H9 (cell line): Measurements from ENCODE around the gene DYNLRB1. TPM values are rescaled to one million over a fixed set of nuclear protein-coding genes. Genes with fewer than 3 reads are reported as not detected.

Experiments
- DNase-seq: peaks from one replicate; pipeline ENCODE4 v3.0.0-alpha.2; 2017
- H2AFZ ChIP-seq: one replicate; pipeline ENCODE4 v1.6.1; 2013; ENCODE audit warnings: mild to moderate bottlenecking, low read length, control low read depth, moderate library complexity
- H2AK5ac ChIP-seq: 2 replicates; pipeline ENCODE4 v1.6.1; 2013; ENCODE audit warnings: low read length, control low read depth, mixed read lengths; ENCODE audit not compliant: insufficient read length
- H2BK120ac ChIP-seq: one replicate; pipeline ENCODE4 v1.6.1; 2013; ENCODE audit warnings: low read depth, mild to moderate bottlenecking, low read length, control low read depth, inconsistent platforms; ENCODE audit not compliant: poor library complexity, severe bottlenecking
- H2BK12ac ChIP-seq: 2 replicates; pipeline ENCODE4 v1.6.1; 2013; ENCODE audit warnings: low read length, control low read depth, mixed read lengths, low read depth; ENCODE audit not compliant: insufficient read length
- H2BK15ac ChIP-seq: 2 replicates; pipeline ENCODE4 v1.6.1; 2013; ENCODE audit warnings: low read depth, low read length, control low read depth
- H2BK20ac ChIP-seq: one replicate; pipeline ENCODE4 v1.6.1; 2013; ENCODE audit warnings: low read depth, mild to moderate bottlenecking, low read length, control low read depth, inconsistent platforms; ENCODE audit not compliant: poor library complexity, severe bottlenecking
- H2BK5ac ChIP-seq: 2 replicates; pipeline ENCODE4 v1.6.1; 2013; ENCODE audit warnings: low read length, control low read depth, mixed read lengths; ENCODE audit not compliant: insufficient read length
- H3K14ac ChIP-seq: 2 replicates; pipeline ENCODE4 v1.6.1; 2013; ENCODE audit warnings: low read length, control low read depth; ENCODE audit not compliant: insufficient read depth
- H3K18ac ChIP-seq: 2 replicates; pipeline ENCODE4 v1.6.1; 2013; ENCODE audit warnings: low read depth, mild to moderate bottlenecking, mixed read lengths, low read length, control low read depth; ENCODE audit not compliant: insufficient read length
- H3K23ac ChIP-seq: 2 replicates; pipeline ENCODE4 v1.6.1; 2013; ENCODE audit warnings: low read length, control low read depth, mixed read lengths, low read depth; ENCODE audit not compliant: insufficient read length
- H3K23me2 ChIP-seq: 2 replicates; pipeline ENCODE4 v1.6.1; 2013; ENCODE audit warnings: low read depth, mild to moderate bottlenecking, mixed read lengths, low read length, control low read depth; ENCODE audit not compliant: insufficient read length, poor library complexity, severe bottlenecking
- H3K27ac ChIP-seq: 2 replicates; pipeline ENCODE4 v1.5.1; 2013; ENCODE audit warnings: low read length, control low read depth, mixed read lengths, low read depth; ENCODE audit not compliant: insufficient read length
- H3K27me3 ChIP-seq: 2 replicates; pipeline ENCODE4 v1.6.1; 2013; ENCODE audit warnings: low read length, control low read depth, inconsistent platforms; ENCODE audit not compliant: insufficient read depth
- H3K4ac ChIP-seq: 2 replicates; pipeline ENCODE4 v1.6.1; 2013; ENCODE audit warnings: low read depth, mild to moderate bottlenecking, control low read depth, inconsistent platforms, low read length, moderate library complexity
- H3K4me1 ChIP-seq: 2 replicates; pipeline ENCODE4 v1.6.1; 2013; ENCODE audit warnings: low read length, control low read depth, inconsistent platforms; ENCODE audit not compliant: insufficient read depth
- H3K4me2 ChIP-seq: 2 replicates; pipeline ENCODE4 v1.6.1; 2013; ENCODE audit warnings: low read length, control low read depth, mixed read lengths; ENCODE audit not compliant: insufficient read length, insufficient read depth
- H3K56ac ChIP-seq: 2 replicates; pipeline ENCODE4 v1.6.1; 2013; ENCODE audit warnings: low read depth, mild to moderate bottlenecking, mixed read lengths, low read length, control low read depth; ENCODE audit not compliant: insufficient read length
- H3K79me1 ChIP-seq: 2 replicates; pipeline ENCODE4 v1.6.1; 2013; ENCODE audit warnings: low read depth, mild to moderate bottlenecking, moderate library complexity, low read length, control low read depth, inconsistent platforms; ENCODE audit not compliant: insufficient read depth, poor library complexity, severe bottlenecking
- H3K79me2 ChIP-seq: 2 replicates; pipeline ENCODE4 v1.6.1; 2013; ENCODE audit warnings: low read length, control low read depth, inconsistent platforms; ENCODE audit not compliant: insufficient read depth
- H3K9ac ChIP-seq: 2 replicates; pipeline ENCODE4 v1.6.1; 2013; ENCODE audit warnings: low read length, control low read depth, mixed read lengths; ENCODE audit not compliant: insufficient read length; ENCODE audit errors: extremely low read depth
- H3K9me3 ChIP-seq: one replicate; pipeline ENCODE4 v1.6.1; 2013; ENCODE audit warnings: low read depth, low read length, inconsistent platforms; ENCODE audit not compliant: control insufficient read depth
- H3T11ph ChIP-seq: one replicate; pipeline ENCODE4 v1.6.1; 2013; ENCODE audit warnings: mild to moderate bottlenecking, low read length, control low read depth, inconsistent platforms
- H4K20me1 ChIP-seq: one replicate; pipeline ENCODE4 v1.6.1; 2013; ENCODE audit not compliant: control insufficient read depth, insufficient read length, insufficient read depth
- H4K5ac ChIP-seq: 2 replicates; pipeline ENCODE4 v1.6.1; 2013; ENCODE audit warnings: low read depth, mild to moderate bottlenecking, mixed read lengths, low read length, control low read depth; ENCODE audit not compliant: insufficient read length
- H4K8ac ChIP-seq: replicated peaks from 2 replicates; pipeline ENCODE4 v1.6.1; 2013; ENCODE audit warnings: low read length, control low read depth, mixed read lengths, low read depth; ENCODE audit not compliant: insufficient read length
- H4K91ac ChIP-seq: 2 replicates; pipeline ENCODE4 v1.6.1; 2013; ENCODE audit warnings: low read depth, mild to moderate bottlenecking, moderate library complexity, mixed read lengths, low read length, control low read depth; ENCODE audit not compliant: insufficient read length
- H3K27ac Mint-ChIP-seq, 3 experiments: 2 replicates in 2 of 3; 3 replicates in 1 of 3; pipeline ENCODE4 v1.8.0; 2020 to 2021; ENCODE audit warnings: mixed read lengths in 3 of 3, mild to moderate bottlenecking in 1 of 3, moderate library complexity in 1 of 3
- H3K27me3 Mint-ChIP-seq: 2 replicates; pipeline ENCODE4 v1.8.0; 2021; ENCODE audit warnings: low read depth, mild to moderate bottlenecking, moderate library complexity, mixed read lengths
- H3K36me3 Mint-ChIP-seq, 3 experiments: 2 replicates in 2 of 3; 3 replicates in 1 of 3; pipeline ENCODE4 v1.8.0; 2020 to 2021; ENCODE audit warnings: low read depth in 3 of 3, mixed read lengths in 3 of 3; ENCODE audit not compliant: insufficient read depth in 1 of 3
- H3K4me1 Mint-ChIP-seq, 2 experiments: 2 replicates each; pipeline ENCODE4 v1.8.0; 2020; ENCODE audit warnings: mixed read lengths in 2 of 2
- H3K4me3 Mint-ChIP-seq, 2 experiments: 2 replicates in 1 of 2; 3 replicates in 1 of 2; pipeline ENCODE4 v1.8.0; 2020 to 2021; ENCODE audit warnings: mild to moderate bottlenecking in 2 of 2, mixed read lengths in 2 of 2, moderate library complexity in 1 of 2
- H3K9me3 Mint-ChIP-seq, 2 experiments: 2 replicates in 1 of 2; 3 replicates in 1 of 2; pipeline ENCODE4 v1.8.0; 2020; ENCODE audit warnings: mild to moderate bottlenecking in 2 of 2, mixed read lengths in 2 of 2, moderate library complexity in 1 of 2
- WGBS: extraction: QIAGEN DNeasy Blood & Tissue Kit; methylation state at CpG from one replicate; pipeline ENCODE4 v1.1.7; 2013; ENCODE audit warnings: missing lambda C conversion rate, low lambda C conversion rate, mixed read lengths; ENCODE audit not compliant: insufficient read length; ENCODE audit errors: extremely low coverage; 5-methylcytosine and 5-hydroxymethylcytosine counted together
- total RNA-seq: library from RNA; stranded (reverse); gene quantifications from 2 replicates; pipeline ENCODE4 v1.2.1, GENCODE V29; 2021
- TF ChIP-seq, protein P1 (sequence below): fragments of 200-600 bp; sonication (generic); conservative IDR thresholded peaks from 3 replicates; pipeline ENCODE4 v1.8.0; 2021; ENCODE audit warnings: antibody characterized with exemption, mild to moderate bottlenecking

DYNLRB1 gene
- total RNA-seq, 1 experiment from 2014 or later = 200 TPM

DNA sequence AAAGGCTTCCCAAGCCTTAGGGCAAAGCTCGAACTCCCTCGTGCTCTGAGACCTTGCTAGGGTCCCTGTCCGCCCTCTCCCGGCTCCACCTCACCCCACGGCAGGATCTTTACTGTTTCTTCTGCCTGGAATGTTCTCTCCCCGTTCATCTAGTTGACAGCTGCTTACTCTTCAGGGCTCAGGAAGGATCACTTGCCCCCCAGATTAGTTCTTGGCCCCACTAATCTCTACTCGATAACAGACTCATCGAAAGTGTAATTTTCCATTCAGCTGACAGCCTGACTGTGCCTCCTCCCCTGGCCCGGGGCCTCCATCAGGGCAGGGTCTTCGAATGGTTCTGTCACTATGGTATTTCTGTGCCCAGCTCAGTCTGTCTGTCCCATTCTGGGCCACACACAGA lies 45.4 kb downstream of the DYNLRB1 start:
- Histone ChIP-seq H2AK5ac (no peak overlapping the region), H3K23me2 (peaks cover 4% of the 10 kb centered on the region), H4K5ac (no peak overlapping the region), H2BK20ac (no peak overlapping the region), H2BK15ac (no peak overlapping the region), H2BK120ac (no peak overlapping the region), H3K79me1 (no peaks in the 10 kb centered on the region), H3K56ac (no peak overlapping the region), H2BK5ac (no peak overlapping the region), H4K20me1 (no peaks in the 10 kb centered on the region), H3K27ac (no peak overlapping the region), H3K4me2 (no peak overlapping the region), H3K9ac (no peak overlapping the region), H3T11ph (no peak overlapping the region), H3K27me3 (no peaks in the 10 kb centered on the region), H3K23ac (no peak overlapping the region), H3K9me3 (no peaks in the 10 kb centered on the region), H4K91ac (no peak overlapping the region), H2BK12ac (no peak overlapping the region), H3K14ac (no peak overlapping the region), H3K4me1 (no peaks in the 10 kb centered on the region), H2AFZ (no peak overlapping the region), H3K4ac (no peak overlapping the region), H3K79me2 (no peaks in the 10 kb centered on the region), H4K8ac (no peak overlapping the region), H3K18ac (no peak overlapping the region)
- no peak for DNase-seq
- Mint-ChIP-seq H3K9me3 (no peaks in the 10 kb centered on the region), H3K4me3 (no peak overlapping the region; a peak in 1 of 5 replicates), H3K27ac (peak overlapping the region in 1 of 3 experiments; percentile 4; a peak in 1 of 7 replicates), H3K27me3 (peaks cover 3% of the 10 kb centered on the region), H3K4me1 (peaks cover 7 to 9% of the 10 kb centered on the region in 2 experiments), H3K36me3 (peaks cover 0 to 3% (median 2%) of the 10 kb centered on the region in 3 experiments; a peak in 2 of 7 replicates)
- TF ChIP-seq, protein P1, sequence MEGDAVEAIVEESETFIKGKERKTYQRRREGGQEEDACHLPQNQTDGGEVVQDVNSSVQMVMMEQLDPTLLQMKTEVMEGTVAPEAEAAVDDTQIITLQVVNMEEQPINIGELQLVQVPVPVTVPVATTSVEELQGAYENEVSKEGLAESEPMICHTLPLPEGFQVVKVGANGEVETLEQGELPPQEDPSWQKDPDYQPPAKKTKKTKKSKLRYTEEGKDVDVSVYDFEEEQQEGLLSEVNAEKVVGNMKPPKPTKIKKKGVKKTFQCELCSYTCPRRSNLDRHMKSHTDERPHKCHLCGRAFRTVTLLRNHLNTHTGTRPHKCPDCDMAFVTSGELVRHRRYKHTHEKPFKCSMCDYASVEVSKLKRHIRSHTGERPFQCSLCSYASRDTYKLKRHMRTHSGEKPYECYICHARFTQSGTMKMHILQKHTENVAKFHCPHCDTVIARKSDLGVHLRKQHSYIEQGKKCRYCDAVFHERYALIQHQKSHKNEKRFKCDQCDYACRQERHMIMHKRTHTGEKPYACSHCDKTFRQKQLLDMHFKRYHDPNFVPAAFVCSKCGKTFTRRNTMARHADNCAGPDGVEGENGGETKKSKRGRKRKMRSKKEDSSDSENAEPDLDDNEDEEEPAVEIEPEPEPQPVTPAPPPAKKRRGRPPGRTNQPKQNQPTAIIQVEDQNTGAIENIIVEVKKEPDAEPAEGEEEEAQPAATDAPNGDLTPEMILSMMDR = no peak
- no CpG with 5 or more reads among the region's 10 CpGs for WGBS
